NCI-H146 (cell line): ENCODE measurements around the gene CLCN7.

Experiments
- DNase-seq: peaks from one replicate; lab custom pipeline; 2025; lab: John Stamatoyannopoulos, UW

CLCN7 gene

GRCh38 chr16:1474796-1475551, at the start of gene CLCN7:
Gene CLCN7 (minus strand): TSS chr16:1475028. CDS start chr16:1474974, 54 bp downstream.
- DNase-seq, result peak; percentile 84

- DNase-seq, result no peak
Observed at GRCh38 chr16:1524366-1524765, 49.5 kb upstream of the CLCN7 start.

GRCh38 chr16:1523581-1524245, 48.9 kb upstream of the CLCN7 start:
- no peak for DNase-seq

GRCh38 chr16:1520461-1520860, 45.6 kb upstream of the CLCN7 start:
- no peak for DNase-seq

- no peak for DNase-seq
Observed at GRCh38 chr16:1519831-1520230, 45.0 kb upstream of the CLCN7 start.

- no peak for DNase-seq
Observed at GRCh38 chr16:1518626-1519135, 43.9 kb upstream of the CLCN7 start.

GRCh38 chr16:1514507-1514906, 39.7 kb upstream of the CLCN7 start:
- DNase-seq, result no peak

- no peak for DNase-seq
Observed at GRCh38 chr16:1512774-1513173, 37.9 kb upstream of the CLCN7 start.

- no peak for DNase-seq
Observed at GRCh38 chr16:1511662-1512569, 37.1 kb upstream of the CLCN7 start.

GRCh38 chr16:1510941-1511351, 36.1 kb upstream of the CLCN7 start:
- no peak for DNase-seq

- DNase-seq, result no peak
Observed at GRCh38 chr16:1510272-1510671, 35.4 kb upstream of the CLCN7 start.

GRCh38 chr16:1509307-1510221, 34.7 kb upstream of the CLCN7 start:
- DNase-seq, result no peak

- no peak for DNase-seq
Observed at GRCh38 chr16:1508494-1509187, 33.8 kb upstream of the CLCN7 start.

- no peak for DNase-seq
Observed at GRCh38 chr16:1506494-1507213, 31.8 kb upstream of the CLCN7 start.

- no peak for DNase-seq
Observed at GRCh38 chr16:1505912-1506311, 31.1 kb upstream of the CLCN7 start.

- no peak for DNase-seq
Observed at GRCh38 chr16:1505073-1505844, 30.4 kb upstream of the CLCN7 start.

- no peak for DNase-seq
Observed at GRCh38 chr16:1503110-1503955, 28.5 kb upstream of the CLCN7 start.
